ENCODE results near the gene NEU3. TPM values are rescaled to one million over a fixed set of nuclear protein-coding genes. Genes with fewer than 3 reads are reported as not detected.

The NEU3 gene
- total and polyA plus RNA-seq, 8 donors = 3.1 to 7.2 (median 4.1) TPM

DNA sequence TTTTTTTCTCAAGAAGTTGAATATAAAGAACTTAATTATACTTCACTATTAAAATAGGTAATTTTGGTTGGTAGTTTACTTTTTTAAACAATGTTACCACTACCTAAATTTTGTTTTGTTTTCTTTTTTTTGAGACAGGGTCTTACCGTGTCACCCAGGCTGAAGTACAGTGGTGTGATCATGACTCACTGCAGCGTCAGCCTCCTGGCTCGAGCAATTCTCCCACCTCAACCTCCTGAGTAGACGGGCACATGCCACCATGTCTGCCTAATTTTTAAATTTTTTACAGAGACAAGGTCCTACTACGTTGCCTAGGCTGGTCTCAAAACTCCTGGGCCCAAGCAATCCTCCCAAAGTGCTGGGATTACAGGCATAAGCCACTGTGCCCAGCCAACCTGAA is 22.1 kb upstream of the NEU3 start:
- ATAC-seq (no peak), FAIRE-seq (no peak), DNase-seq (no peak)
- no peak overlapping the region for H3K4me3 ChIP-seq
- H3K9me3 ChIP-seq = no peaks in the 10 kb centered on the region
- peaks cover 0 to 22% (median 7%) of the 10 kb centered on the region in 3 donors for H3K36me3 ChIP-seq
- peaks cover 8 to 25% (median 22%) of the 10 kb centered on the region in 3 donors for H3K4me1 ChIP-seq
- TF ChIP-seq, protein P1, sequence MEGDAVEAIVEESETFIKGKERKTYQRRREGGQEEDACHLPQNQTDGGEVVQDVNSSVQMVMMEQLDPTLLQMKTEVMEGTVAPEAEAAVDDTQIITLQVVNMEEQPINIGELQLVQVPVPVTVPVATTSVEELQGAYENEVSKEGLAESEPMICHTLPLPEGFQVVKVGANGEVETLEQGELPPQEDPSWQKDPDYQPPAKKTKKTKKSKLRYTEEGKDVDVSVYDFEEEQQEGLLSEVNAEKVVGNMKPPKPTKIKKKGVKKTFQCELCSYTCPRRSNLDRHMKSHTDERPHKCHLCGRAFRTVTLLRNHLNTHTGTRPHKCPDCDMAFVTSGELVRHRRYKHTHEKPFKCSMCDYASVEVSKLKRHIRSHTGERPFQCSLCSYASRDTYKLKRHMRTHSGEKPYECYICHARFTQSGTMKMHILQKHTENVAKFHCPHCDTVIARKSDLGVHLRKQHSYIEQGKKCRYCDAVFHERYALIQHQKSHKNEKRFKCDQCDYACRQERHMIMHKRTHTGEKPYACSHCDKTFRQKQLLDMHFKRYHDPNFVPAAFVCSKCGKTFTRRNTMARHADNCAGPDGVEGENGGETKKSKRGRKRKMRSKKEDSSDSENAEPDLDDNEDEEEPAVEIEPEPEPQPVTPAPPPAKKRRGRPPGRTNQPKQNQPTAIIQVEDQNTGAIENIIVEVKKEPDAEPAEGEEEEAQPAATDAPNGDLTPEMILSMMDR (IDR thresholded peaks at IDR 0.05) = no peak
- intact Hi-C loops (cut with DNase I) = no loop called here
- 85 to 87% methylated on average over 5 of the region's 5 CpGs for WGBS, 2 donors
- H3K27ac ChIP-seq = no peak overlapping the region
- no peaks in the 10 kb centered on the region for H3K27me3 ChIP-seq

DNA sequence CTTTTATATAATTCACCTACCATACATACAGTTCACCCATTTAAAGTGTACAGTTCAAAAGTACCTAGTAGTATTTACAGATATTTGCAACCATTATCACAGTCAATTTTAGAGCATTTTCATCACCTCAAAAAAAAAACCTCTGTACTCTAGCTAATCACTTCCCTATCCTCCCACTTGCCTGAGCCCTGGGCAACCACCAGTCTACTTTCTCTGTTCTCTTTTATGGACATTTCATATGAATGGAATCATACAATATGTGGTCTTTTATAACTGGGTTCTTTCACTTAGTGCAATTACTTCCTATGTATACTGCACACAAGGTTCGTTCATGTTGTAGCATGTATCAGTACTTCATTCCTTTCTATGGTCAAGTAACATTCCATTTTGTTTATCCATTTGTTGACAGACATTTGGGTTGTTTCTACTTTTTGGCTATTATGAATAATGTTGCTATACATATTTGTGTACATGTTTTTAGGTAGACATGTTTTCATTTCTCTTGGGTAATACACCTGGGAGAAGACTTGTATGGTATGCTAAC is 17.8 kb upstream of the NEU3 start:
- TF ChIP-seq, protein P1 (IDR thresholded peaks at IDR 0.05) = no peak
- DNase-seq (no peak), ATAC-seq (no peak), FAIRE-seq (no peak)
- Histone ChIP-seq H3K36me3 (peaks cover 0 to 46% (median 7%) of the 10 kb centered on the region in 3 donors), H3K4me3 (no peak overlapping the region), H3K27me3 (no peaks in the 10 kb centered on the region), H3K27ac (no peak overlapping the region), H3K4me1 (no peaks in the 10 kb centered on the region), H3K9me3 (no peaks in the 10 kb centered on the region)
- 81 to 82% methylated on average over 1 of the region's 1 CpG for WGBS, 2 donors
- intact Hi-C loops (cut with DNase I) = no loop called here

DNA sequence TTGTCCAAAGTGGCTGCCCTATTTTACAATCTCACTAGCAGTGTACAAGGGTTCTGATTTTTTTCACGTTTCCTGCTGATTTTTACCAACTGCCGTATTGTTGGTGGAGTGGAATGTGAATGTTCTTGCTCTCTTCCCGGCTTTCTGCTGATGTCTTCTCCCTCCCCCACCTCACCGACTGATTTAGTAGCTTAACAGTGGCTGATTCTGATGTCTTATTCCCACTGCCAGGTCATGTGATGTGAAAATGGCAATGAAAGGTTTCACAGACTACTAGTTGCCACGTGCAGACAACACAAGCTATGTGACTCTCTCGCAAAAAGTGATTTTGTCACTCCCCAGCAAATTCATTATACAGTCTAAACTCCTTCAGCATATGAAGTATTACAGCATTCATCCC is 17.3 kb upstream of the NEU3 start:
- Histone ChIP-seq H3K4me1 (no peaks in the 10 kb centered on the region), H3K4me3 (no peak overlapping the region), H3K9me3 (no peaks in the 10 kb centered on the region), H3K27me3 (no peaks in the 10 kb centered on the region), H3K27ac (no peak overlapping the region), H3K36me3 (peaks cover 0 to 51% (median 7%) of the 10 kb centered on the region in 3 donors)
- ATAC-seq = no peak
- WGBS, 2 donors = 75 to 80% methylated on average over 6 of the region's 6 CpGs
- FAIRE-seq = no peak
- intact Hi-C loops (cut with DNase I) = no loop called here
- DNase-seq = no peak
- TF ChIP-seq, protein P1 (IDR thresholded peaks at IDR 0.05) = no peak

DNA sequence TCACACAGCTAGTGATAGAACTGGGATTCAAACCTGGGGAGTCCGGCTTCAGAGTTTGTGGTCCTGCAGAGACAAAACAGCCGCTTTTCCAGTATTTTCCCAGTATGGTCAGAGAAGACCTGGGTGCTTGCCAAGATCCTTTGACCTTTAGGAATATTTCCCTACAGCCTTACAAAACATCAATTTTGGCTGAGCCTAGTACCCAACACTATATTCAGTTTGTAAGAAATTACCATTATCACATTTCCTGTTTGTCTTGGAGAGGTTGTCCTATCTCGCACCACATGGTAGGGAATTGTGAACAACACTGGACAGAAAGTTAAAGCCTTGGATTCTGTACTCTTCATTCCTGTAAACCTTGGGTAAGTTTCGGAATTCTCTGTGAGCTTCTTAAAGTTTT is 10.7 kb upstream of the NEU3 start:
- Histone ChIP-seq H3K36me3 (peaks cover 0 to 37% (median 0%) of the 10 kb centered on the region in 3 donors), H3K9me3 (no peaks in the 10 kb centered on the region), H3K4me1 (peaks cover 0 to 2% (median 0%) of the 10 kb centered on the region in 3 donors), H3K27me3 (no peaks in the 10 kb centered on the region), H3K27ac (no peak overlapping the region), H3K4me3 (no peak overlapping the region)
- TF ChIP-seq, protein P1 (IDR thresholded peaks at IDR 0.05) = no peak
- FAIRE-seq (no peak), DNase-seq (no peak), ATAC-seq (no peak)
- WGBS, 2 donors = 95 to 100% methylated on average over 4 of the region's 4 CpGs
- intact Hi-C loops (cut with DNase I) = no loop called here

DNA sequence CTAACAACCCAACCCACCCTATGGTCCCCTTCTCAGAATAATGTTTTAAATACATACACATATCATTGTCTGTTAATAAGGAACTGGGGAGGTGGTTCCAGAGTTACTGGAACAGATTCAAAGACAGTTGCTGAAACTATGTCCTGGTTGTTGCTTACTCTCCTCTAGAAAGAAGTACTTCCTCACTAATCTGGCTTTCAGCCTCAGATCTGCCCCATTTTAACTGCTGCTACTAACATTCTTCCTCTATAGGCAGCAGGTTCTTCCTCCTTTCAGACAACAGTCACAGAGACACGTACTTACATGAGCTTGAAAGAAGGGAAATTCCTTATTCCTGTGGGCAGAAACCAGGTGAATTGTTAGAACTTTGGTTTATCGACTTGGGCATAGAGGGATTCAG is 8.1 kb upstream of the NEU3 start:
- ATAC-seq = peak in 2 of 4 donors; percentile 40 to 54
- DNase-seq = no peak
- no peak for FAIRE-seq
- no peak overlapping the region for H3K4me3 ChIP-seq
- H3K27me3 ChIP-seq = no peaks in the 10 kb centered on the region
- WGBS, 2 donors = 98 to 99% methylated on average over 2 of the region's 2 CpGs
- intact Hi-C loops (cut with DNase I) = no loop called here
- TF ChIP-seq, protein P1 (IDR thresholded peaks at IDR 0.05) = no peak
- H3K36me3 ChIP-seq = peaks cover 0 to 23% (median 0%) of the 10 kb centered on the region in 3 donors
- no peaks in the 10 kb centered on the region for H3K9me3 ChIP-seq
- peaks cover 0 to 4% (median 0%) of the 10 kb centered on the region in 3 donors for H3K4me1 ChIP-seq
- H3K27ac ChIP-seq = no peak overlapping the region
